Natural killer cell treated with Interleukin-12 subunit alpha and Interleukin-12 subunit beta and Interleukin-15 and Interleukin-18, amount 100 ng/mL, for 72 hours (primary cell): ENCODE results near the gene PTPRK. TPM values are rescaled to one million over a fixed set of nuclear protein-coding genes. Genes with fewer than 3 reads are reported as not detected.

Experiments
- ATAC-seq, 2 donors: fragments of 150-1000 bp; cut with Tn5 transposase in 1 of 2; sonication (Bioruptor Pico), chemical (Tn5 transposase) in 1 of 2; 2 replicates each; pipeline ENCODE4 v1.10.0; 2021
- DNase-seq: peaks from one replicate; pipeline ENCODE4 v3.0.0; 2022; ENCODE audit warnings: low spot score
- H3K27ac Mint-ChIP-seq, 2 donors: 1 replicate in 1 of 2; 2 replicates in 1 of 2; pipeline ENCODE4 v1.8.0; 2022; ENCODE audit warnings: mixed read lengths in 2 of 2, mild to moderate bottlenecking in 1 of 2, moderate library complexity in 1 of 2
- H3K27me3 Mint-ChIP-seq, 2 donors: 1 replicate in 1 of 2; 2 replicates in 1 of 2; pipeline ENCODE4 v1.8.0; 2022; ENCODE audit warnings: mixed read lengths in 2 of 2
- H3K36me3 Mint-ChIP-seq: one replicate; pipeline ENCODE4 v1.8.0; 2022; ENCODE audit warnings: mixed read lengths
- H3K4me1 Mint-ChIP-seq, 2 donors: 1 replicate in 1 of 2; 2 replicates in 1 of 2; pipeline ENCODE4 v1.8.0; 2022; ENCODE audit warnings: low read depth in 2 of 2, mixed read lengths in 2 of 2, mild to moderate bottlenecking in 1 of 2
- H3K4me3 Mint-ChIP-seq: one replicate; pipeline ENCODE4 v1.8.0; 2022; ENCODE audit warnings: mixed read lengths
- H3K9me3 Mint-ChIP-seq: 2 replicates; pipeline ENCODE4 v1.8.0; 2022; ENCODE audit warnings: mixed read lengths
- total RNA-seq, 2 donors: library from RNA; stranded (reverse); gene quantifications; one replicate each; pipeline ENCODE4 v1.2.3, GENCODE V29; 2022

Gene PTPRK
- total RNA-seq, 2 donors from 2014 or later, result 0.59 to 13.8 TPM

- Mint-ChIP-seq H3K4me3 (no peak overlapping the region), H3K27ac (no peak overlapping the region), H3K4me1 (no peaks in the 10 kb centered on the region), H3K36me3 (no peaks in the 10 kb centered on the region), H3K9me3 (no peaks in the 10 kb centered on the region), H3K27me3 (no peaks in the 10 kb centered on the region)
- no peak for DNase-seq
- ATAC-seq, result no peak
Observed at GRCh38 chr6:128067446-128068118, 452.8 kb downstream of the PTPRK start.

- no peaks in the 10 kb centered on the region for H3K4me1 Mint-ChIP-seq
- no peak for DNase-seq
- no peaks in the 10 kb centered on the region for H3K36me3 Mint-ChIP-seq
- H3K27ac Mint-ChIP-seq, result no peak overlapping the region
- H3K4me3 Mint-ChIP-seq, result no peak overlapping the region
- ATAC-seq, result no peak
- H3K27me3 Mint-ChIP-seq, result no peaks in the 10 kb centered on the region
- no peaks in the 10 kb centered on the region for H3K9me3 Mint-ChIP-seq
Observed at GRCh38 chr6:128065072-128065471, 455.3 kb downstream of the PTPRK start.

GRCh38 chr6:128064540-128064895, 455.9 kb downstream of the PTPRK start:
- H3K27me3 Mint-ChIP-seq, result no peaks in the 10 kb centered on the region
- no peaks in the 10 kb centered on the region for H3K9me3 Mint-ChIP-seq
- no peaks in the 10 kb centered on the region for H3K36me3 Mint-ChIP-seq
- DNase-seq (no peak), ATAC-seq (no peak)
- no peak overlapping the region for H3K4me3 Mint-ChIP-seq
- no peaks in the 10 kb centered on the region for H3K4me1 Mint-ChIP-seq
- H3K27ac Mint-ChIP-seq, result no peak overlapping the region

GRCh38 chr6:128063850-128064539, 456.4 kb downstream of the PTPRK start:
- ATAC-seq, result no peak
- no peaks in the 10 kb centered on the region for H3K4me1 Mint-ChIP-seq
- H3K27ac Mint-ChIP-seq, result no peak overlapping the region
- H3K9me3 Mint-ChIP-seq, result no peaks in the 10 kb centered on the region
- no peak overlapping the region for H3K4me3 Mint-ChIP-seq
- DNase-seq, result no peak
- no peaks in the 10 kb centered on the region for H3K36me3 Mint-ChIP-seq
- H3K27me3 Mint-ChIP-seq, result no peaks in the 10 kb centered on the region

- H3K27ac Mint-ChIP-seq, result no peak overlapping the region
Observed at GRCh38 chr6:128062882-128063603, 457.4 kb downstream of the PTPRK start.

GRCh38 chr6:128057946-128058345, 462.5 kb downstream of the PTPRK start:
- ATAC-seq (no peak), DNase-seq (no peak)
- Mint-ChIP-seq H3K9me3 (peaks cover 4% of the 10 kb centered on the region), H3K4me3 (no peak overlapping the region), H3K4me1 (no peaks in the 10 kb centered on the region), H3K27ac (no peak overlapping the region), H3K36me3 (no peaks in the 10 kb centered on the region), H3K27me3 (no peaks in the 10 kb centered on the region)

More at GRCh38 chr6:128062882-128063603, 457.4 kb downstream of the PTPRK start:
- ATAC-seq, result no peak
- Mint-ChIP-seq H3K4me1 (no peaks in the 10 kb centered on the region), H3K4me3 (no peak overlapping the region), H3K9me3 (no peaks in the 10 kb centered on the region), H3K27me3 (no peaks in the 10 kb centered on the region), H3K36me3 (no peaks in the 10 kb centered on the region)
- DNase-seq, result no peak

- Mint-ChIP-seq H3K27ac (no peak overlapping the region), H3K4me1 (no peaks in the 10 kb centered on the region), H3K9me3 (peaks cover 4% of the 10 kb centered on the region), H3K4me3 (no peak overlapping the region), H3K27me3 (no peaks in the 10 kb centered on the region), H3K36me3 (no peaks in the 10 kb centered on the region)
- no peak for ATAC-seq
- no peak for DNase-seq
Observed at GRCh38 chr6:128057541-128057940, 462.9 kb downstream of the PTPRK start.

- Mint-ChIP-seq H3K27ac (no peak overlapping the region), H3K4me3 (no peak overlapping the region), H3K9me3 (peaks cover 4% of the 10 kb centered on the region), H3K27me3 (no peaks in the 10 kb centered on the region), H3K36me3 (no peaks in the 10 kb centered on the region), H3K4me1 (no peaks in the 10 kb centered on the region)
- ATAC-seq (peak; percentile 33 to 56), DNase-seq (no peak)
Observed at GRCh38 chr6:128053109-128053508, 467.3 kb downstream of the PTPRK start.

GRCh38 chr6:128047989-128048388, 472.4 kb downstream of the PTPRK start:
- H3K4me1 Mint-ChIP-seq, result no peaks in the 10 kb centered on the region
- no peaks in the 10 kb centered on the region for H3K36me3 Mint-ChIP-seq
- no peak overlapping the region for H3K4me3 Mint-ChIP-seq
- no peaks in the 10 kb centered on the region for H3K27me3 Mint-ChIP-seq
- DNase-seq, result no peak
- no peak overlapping the region for H3K27ac Mint-ChIP-seq
- no peak for ATAC-seq
- no peaks in the 10 kb centered on the region for H3K9me3 Mint-ChIP-seq

- Mint-ChIP-seq H3K4me3 (no peak overlapping the region), H3K9me3 (no peaks in the 10 kb centered on the region), H3K27ac (no peak overlapping the region), H3K4me1 (no peaks in the 10 kb centered on the region), H3K27me3 (no peaks in the 10 kb centered on the region), H3K36me3 (no peaks in the 10 kb centered on the region)
- DNase-seq, result no peak
- ATAC-seq, result no peak
Observed at GRCh38 chr6:128046033-128046432, 474.4 kb downstream of the PTPRK start.

GRCh38 chr6:128039543-128039942, 480.9 kb downstream of the PTPRK start:
- DNase-seq (no peak), ATAC-seq (no peak)
- H3K27me3 Mint-ChIP-seq, result no peaks in the 10 kb centered on the region
- H3K9me3 Mint-ChIP-seq, result peaks cover 3% of the 10 kb centered on the region
- no peaks in the 10 kb centered on the region for H3K36me3 Mint-ChIP-seq
- H3K4me3 Mint-ChIP-seq, result no peak overlapping the region
- H3K27ac Mint-ChIP-seq, result no peak overlapping the region
- H3K4me1 Mint-ChIP-seq, result no peaks in the 10 kb centered on the region

GRCh38 chr6:128036808-128037570, 483.4 kb downstream of the PTPRK start:
- peaks cover 0 to 3% of the 10 kb centered on the region in 2 donors for H3K27me3 Mint-ChIP-seq
- H3K9me3 Mint-ChIP-seq, result peaks cover 3% of the 10 kb centered on the region
- DNase-seq, result no peak

GRCh38 chr6:128033156-128033555, 487.2 kb downstream of the PTPRK start:
- DNase-seq (no peak), ATAC-seq (no peak)
- Mint-ChIP-seq H3K27ac (no peak overlapping the region), H3K9me3 (no peaks in the 10 kb centered on the region), H3K4me1 (peaks cover 0 to 3% of the 10 kb centered on the region in 2 donors), H3K27me3 (peaks cover 0 to 6% of the 10 kb centered on the region in 2 donors), H3K36me3 (no peaks in the 10 kb centered on the region), H3K4me3 (no peak overlapping the region)

More at GRCh38 chr6:128036808-128037570, 483.4 kb downstream of the PTPRK start:
- Mint-ChIP-seq H3K27ac (no peak overlapping the region), H3K4me1 (peaks cover 0 to 3% of the 10 kb centered on the region in 2 donors), H3K4me3 (no peak overlapping the region), H3K36me3 (no peaks in the 10 kb centered on the region)
- no peak for ATAC-seq
